Loucy (cell line): ENCODE measurements around the gene SEMA5A.

Experiments
- EZH2phosphoT487 ChIP-seq: fragments of 200-600 bp; IDR thresholded peaks from 2 replicates; pipeline ENCODE4 v1.6.1; 2018; ENCODE audit warnings: antibody characterized with exemption, mild to moderate bottlenecking, moderate library complexity, borderline replicate concordance
- TF ChIP-seq, protein P1 (sequence below): fragments of 200-600 bp; sonication (generic); conservative IDR thresholded peaks from 2 replicates; pipeline ENCODE4 v1.5.1; 2014; ENCODE audit warnings: mild to moderate bottlenecking, antibody characterized with exemption, low read length

DNA sequence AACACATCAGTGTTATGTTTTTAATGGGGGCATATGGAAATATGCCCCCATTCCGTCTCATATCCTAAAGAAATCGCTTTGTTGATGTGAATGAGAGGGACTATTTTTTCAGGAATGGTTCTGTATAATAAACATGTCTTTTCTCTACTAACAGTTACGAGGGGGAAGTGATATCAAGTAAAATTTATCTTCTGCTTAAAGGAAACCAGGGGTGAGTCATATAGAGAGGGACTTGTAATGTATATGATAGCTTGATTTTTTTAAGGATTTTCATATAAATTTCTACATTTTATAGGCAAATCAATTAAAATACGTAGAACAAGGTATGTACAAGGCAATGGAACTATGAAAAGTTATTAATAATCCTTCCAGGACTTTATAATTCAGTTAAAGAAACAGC, 207.1 kb downstream of the SEMA5A start:
- TF ChIP-seq, protein P1, sequence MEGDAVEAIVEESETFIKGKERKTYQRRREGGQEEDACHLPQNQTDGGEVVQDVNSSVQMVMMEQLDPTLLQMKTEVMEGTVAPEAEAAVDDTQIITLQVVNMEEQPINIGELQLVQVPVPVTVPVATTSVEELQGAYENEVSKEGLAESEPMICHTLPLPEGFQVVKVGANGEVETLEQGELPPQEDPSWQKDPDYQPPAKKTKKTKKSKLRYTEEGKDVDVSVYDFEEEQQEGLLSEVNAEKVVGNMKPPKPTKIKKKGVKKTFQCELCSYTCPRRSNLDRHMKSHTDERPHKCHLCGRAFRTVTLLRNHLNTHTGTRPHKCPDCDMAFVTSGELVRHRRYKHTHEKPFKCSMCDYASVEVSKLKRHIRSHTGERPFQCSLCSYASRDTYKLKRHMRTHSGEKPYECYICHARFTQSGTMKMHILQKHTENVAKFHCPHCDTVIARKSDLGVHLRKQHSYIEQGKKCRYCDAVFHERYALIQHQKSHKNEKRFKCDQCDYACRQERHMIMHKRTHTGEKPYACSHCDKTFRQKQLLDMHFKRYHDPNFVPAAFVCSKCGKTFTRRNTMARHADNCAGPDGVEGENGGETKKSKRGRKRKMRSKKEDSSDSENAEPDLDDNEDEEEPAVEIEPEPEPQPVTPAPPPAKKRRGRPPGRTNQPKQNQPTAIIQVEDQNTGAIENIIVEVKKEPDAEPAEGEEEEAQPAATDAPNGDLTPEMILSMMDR: no peak
- no peak for TF ChIP-seq EZH2phosphoT487
